PFSK-1 (cell line): ENCODE data around the gene GON4L.

Experiments used
- FOXP2 ChIP-seq: optimal IDR thresholded peaks from 2 replicates; pipeline ENCODE3; 2011; ENCODE audit warnings: borderline replicate concordance, control low read depth, inconsistent platforms; ENCODE audit not compliant: insufficient read depth; ENCODE audit errors: extremely low read length, extremely low read depth
- POLR2AphosphoS5 ChIP-seq: IDR thresholded peaks from 2 replicates; pipeline ENCODE4 v1.6.1; 2012; ENCODE audit warnings: low read depth, mild to moderate bottlenecking, control low read depth, low read length, moderate library complexity
- REST ChIP-seq, 2 experiments: IDR thresholded peaks; 2 replicates each; pipeline versions ENCODE4 v1.6.1 to v1.8.0; 2011 to 2012; ENCODE audit warnings: low read depth in 2 of 2, low read length in 2 of 2, control low read depth in 1 of 2, inconsistent platforms in 1 of 2, mild to moderate bottlenecking in 1 of 2, moderate library complexity in 1 of 2; ENCODE audit not compliant: insufficient read depth in 1 of 2
- TAF1 ChIP-seq: IDR thresholded peaks from 2 replicates; pipeline ENCODE4 v1.6.1; 2012; ENCODE audit warnings: low read length, control low read depth, borderline replicate concordance; ENCODE audit not compliant: insufficient read depth

- TF ChIP-seq POLR2AphosphoS5 (no peak), REST (IDR thresholded peaks at IDR 0.05; ENCODE audit: insufficient read depth in 1 of 2, low read depth in 2 of 2, low read length in 2 of 2) (no peak), FOXP2 (no peak), TAF1 (no peak)
Measured at GRCh38 chr1:155844860-155845421, 12.1 kb downstream of the GON4L start.
